HG03342 (cell line): ENCODE data around the gene ADCYAP1R1.
A peak's percentile ranks its signal among the peaks of the same experiment; 100 is the strongest.
"Not testable (repeated sequence)": the region's sequence is repeated elsewhere in the genome, so short reads cannot be mapped to it uniquely, and the experiment has no call there.

Experiments
- ATAC-seq: cut with Tn5 transposase; IDR thresholded peaks from one replicate; pipeline ENCODE4 v1.9.1; 2021; ENCODE audit warnings: mild to moderate bottlenecking, moderate library complexity; ENCODE audit not compliant: unreplicated experiment

ADCYAP1R1 gene

DNA sequence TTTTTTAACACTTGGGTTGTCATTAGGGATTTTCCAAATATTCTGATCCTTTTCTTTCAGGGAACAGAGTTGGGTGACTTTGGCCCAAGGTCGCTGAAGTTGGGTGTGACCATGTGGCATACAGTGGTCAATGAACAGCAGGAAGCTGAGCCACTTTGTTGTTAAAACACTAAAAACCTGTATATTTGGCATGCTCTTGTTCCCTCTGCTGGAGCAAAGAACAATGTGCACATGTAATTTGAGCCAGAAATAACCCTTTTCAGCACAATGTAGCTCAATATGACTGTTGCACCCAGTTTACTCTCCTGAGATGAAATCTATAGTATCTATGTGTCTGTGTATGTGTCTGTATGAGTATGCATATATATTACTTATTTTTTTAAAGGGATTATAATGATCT is 74.9 kb downstream of the ADCYAP1R1 start:
- no peak for ATAC-seq

GRCh38 chr7:31129067-31129466 is 77.0 kb downstream of the ADCYAP1R1 start:
- no peak for ATAC-seq

DNA sequence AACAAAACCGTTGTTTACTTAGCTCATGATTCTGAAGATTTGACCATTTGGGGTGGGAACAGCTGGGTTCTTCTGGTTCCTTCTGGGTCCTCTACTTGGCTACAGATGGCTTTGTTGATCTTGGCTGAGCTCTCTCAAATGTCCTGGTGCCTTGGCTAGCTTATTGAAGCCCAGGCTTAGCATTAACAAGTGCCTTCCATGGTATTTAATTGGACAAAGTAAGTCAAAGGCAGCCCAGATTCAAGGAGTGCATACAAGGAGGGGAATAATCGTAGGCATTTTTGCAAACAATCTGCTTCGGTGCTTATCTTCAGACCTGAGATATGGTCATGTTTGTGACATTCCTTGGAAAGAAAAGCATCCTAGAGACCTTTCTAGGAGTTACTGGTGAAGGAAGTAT is 81.4 kb downstream of the ADCYAP1R1 start:
- ATAC-seq: no peak

DNA sequence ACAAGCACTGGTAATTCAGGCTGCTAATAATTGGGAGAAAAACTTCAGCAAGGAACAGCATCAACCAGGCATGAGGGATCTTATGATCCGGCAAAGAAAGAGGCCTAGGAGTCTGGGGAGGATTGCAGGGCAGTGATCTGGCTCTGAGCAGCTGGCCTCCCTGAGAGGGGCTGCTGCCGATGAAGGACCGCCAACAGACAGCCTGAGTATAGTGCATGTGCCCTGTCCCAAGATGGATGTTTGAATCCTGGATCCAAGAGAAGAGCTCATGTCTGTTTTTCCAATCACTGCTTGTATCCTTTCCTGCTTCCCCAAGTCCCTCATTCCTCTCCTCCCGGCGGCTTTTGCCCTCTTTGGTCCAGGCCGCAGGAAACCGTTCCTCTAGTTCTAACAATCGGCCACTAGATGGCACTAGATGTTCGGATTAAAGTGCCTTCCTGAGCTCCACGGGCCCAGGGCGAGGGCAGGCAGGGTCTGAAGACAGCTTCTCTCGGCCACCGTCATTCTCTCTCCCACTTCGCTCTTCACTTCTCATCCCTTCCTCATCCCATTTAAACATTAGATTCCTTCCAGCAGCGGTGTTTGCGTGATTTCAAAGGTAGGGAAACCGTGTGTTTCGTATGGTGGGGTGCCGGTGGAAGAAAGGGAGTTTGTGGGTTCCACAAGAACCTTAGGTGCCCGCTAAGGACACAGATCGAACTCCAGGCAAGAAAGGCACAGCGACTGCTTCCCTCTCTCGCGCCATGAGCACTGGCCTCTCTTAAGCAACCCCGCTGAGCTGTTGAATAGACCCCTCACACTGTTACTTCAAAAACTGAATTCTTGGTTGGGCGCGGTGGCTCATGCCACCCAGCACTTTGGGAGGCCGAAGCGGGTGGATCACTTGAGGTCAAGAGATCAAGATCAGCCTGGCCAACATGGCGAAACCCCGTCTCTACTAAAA is 82.4 kb downstream of the ADCYAP1R1 start:
- peak; percentile 93 for ATAC-seq

- no peak for ATAC-seq
Measured at GRCh38 chr7:31137234-31137633, 85.1 kb downstream of the ADCYAP1R1 start.

- ATAC-seq: no peak
Measured at GRCh38 chr7:31145339-31145738, 93.2 kb downstream of the ADCYAP1R1 start.

DNA sequence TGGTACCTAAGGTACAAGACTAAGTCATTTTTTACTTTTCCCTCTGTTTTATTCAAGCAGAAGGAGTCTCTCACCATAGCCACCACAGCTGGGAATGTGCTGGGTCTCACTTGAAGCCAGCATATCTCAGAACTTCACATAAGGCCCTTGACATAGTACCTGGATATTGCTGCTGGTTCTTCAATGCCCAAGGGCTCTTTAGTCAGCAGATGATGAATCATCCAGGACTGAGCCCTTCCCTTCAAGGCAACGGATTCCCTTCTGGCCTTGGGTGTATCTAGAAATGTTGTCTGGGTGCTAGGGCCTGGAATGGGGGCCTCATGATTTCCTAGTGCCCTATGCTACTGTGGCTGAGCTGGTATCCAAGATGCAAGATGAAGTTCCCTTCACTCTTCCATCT is 93.9 kb downstream of the ADCYAP1R1 start:
- no peak for ATAC-seq

DNA sequence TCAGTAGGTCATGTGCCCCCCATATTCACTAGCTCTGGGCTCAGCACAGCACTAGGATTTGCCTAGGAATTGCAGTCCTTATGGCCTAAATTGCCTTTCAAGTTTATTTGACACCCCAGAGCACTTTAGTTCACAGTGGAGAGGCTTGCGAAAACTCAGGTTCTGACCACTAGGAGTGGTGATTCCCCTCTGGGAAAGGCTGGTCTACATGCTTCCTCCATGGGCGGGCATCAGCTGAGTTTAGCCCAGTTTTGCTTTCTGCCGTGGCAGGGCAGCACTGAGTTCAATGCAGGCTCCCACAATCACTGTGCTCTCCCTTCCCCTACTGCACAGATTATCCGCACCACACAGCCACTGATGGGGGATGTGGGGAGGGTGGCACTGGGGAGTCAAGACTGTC is 94.4 kb downstream of the ADCYAP1R1 start:
- no peak for ATAC-seq

- ATAC-seq: no peak
Measured at GRCh38 chr7:31151849-31152248, 99.7 kb downstream of the ADCYAP1R1 start.

DNA sequence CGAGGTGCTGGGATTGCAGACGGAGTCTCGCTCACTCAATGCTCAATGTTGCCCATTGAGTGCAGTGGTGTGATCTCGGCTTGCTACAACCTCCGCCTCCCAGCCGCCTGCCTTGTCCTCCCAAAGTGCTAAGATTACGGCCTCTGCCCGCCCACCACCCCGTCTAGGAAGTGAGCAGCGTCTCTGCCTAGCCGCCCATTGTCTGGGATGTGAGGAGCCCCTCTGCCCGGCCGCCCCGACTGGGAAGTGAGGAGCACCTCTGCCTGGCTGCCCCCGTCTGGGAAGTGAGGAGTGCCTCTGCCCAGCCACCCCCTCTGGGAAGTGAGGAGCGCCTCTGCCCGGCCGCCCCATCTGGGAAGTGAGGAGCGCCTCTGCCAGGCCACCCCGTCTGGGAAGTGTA is 101.2 kb downstream of the ADCYAP1R1 start:
- not testable (repeated sequence) for ATAC-seq

DNA sequence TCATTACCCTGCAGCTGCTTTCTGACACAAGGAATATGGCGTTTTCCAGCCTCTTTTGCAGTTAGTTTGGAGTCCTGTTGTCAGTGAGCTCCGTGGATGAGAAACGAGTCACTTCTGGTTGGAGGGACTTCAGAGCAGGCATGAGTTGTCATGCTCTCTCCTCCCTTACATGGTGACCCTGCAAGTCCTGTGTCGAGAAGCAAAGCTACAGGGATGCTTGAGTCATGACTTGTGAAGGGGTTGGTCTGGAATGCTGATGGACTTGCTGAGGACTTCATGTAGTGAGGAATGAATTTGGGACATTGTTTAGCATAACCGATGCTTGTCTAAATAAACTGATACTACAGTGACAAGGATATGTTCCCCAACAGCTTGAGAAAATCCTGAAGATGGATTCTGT is 108.8 kb downstream of the ADCYAP1R1 start:
- ATAC-seq: no peak
